ENCODE data around the gene RPS21.

- TF ChIP-seq POLR2A (IDR thresholded peaks at IDR 0.05; ENCODE audit: low read length) (no peak), GATA1 (IDR thresholded peaks at IDR 0.05; ENCODE audit: low read depth, low read length) (no peak)
Measured at GRCh38 chr20:62358171-62359042, 28.5 kb upstream of the RPS21 start.
